GM10266 (cell line): ENCODE data around the gene PIP4K2C.

Source experiments
- DNase-seq: peaks from one replicate; pipeline ENCODE4 v3.0.0; 2012; ENCODE audit errors: extremely low spot score
- TF ChIP-seq, protein P1 (sequence below): IDR thresholded peaks from 2 replicates; pipeline ENCODE4 v1.5.1; 2012; ENCODE audit warnings: mild to moderate bottlenecking, low read depth; ENCODE audit not compliant: control insufficient read depth, insufficient read depth; ENCODE audit errors: missing control alignments

Gene PIP4K2C

DNA sequence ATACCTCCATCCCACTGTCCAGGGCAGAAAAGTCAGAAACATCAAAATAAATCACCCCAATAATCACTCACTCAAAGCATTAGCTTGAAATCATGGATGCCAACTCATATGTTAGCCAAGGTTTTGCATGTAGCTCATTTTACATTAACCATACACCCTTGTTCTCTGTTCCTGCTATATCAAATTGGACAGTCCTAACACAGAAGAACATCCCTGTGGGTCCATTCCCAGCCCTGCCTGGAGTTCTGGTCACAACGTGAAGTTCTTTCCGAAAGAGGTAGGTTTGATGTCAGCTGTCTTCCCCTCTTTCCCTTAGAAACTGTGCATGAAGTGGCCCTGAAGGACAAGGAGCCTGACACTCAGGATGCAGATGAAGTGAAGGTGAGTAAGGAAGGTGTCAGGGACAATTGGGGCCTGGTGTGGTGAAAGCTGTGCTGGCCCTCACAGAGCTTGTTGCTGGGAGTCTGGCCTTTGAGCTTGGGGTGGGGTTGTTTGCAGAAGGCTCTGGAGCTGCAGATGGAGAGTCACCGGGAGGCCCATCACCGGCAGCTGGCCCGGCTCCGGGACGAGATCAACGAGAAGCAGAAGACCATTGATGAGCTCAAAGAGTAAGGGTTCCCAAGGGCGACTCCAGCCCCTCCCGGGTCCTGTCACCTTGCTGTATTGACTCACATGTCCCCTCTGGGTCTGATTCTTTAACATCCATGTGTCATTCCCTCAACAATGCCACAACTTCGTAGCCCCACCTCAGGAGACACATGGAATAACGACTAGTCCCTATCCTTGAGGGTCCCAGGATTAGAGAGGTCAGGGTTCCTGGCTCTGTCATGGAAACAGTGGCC lies 15.0 kb upstream of the PIP4K2C start:
- DNase-seq: no peak
- TF ChIP-seq, protein P1, sequence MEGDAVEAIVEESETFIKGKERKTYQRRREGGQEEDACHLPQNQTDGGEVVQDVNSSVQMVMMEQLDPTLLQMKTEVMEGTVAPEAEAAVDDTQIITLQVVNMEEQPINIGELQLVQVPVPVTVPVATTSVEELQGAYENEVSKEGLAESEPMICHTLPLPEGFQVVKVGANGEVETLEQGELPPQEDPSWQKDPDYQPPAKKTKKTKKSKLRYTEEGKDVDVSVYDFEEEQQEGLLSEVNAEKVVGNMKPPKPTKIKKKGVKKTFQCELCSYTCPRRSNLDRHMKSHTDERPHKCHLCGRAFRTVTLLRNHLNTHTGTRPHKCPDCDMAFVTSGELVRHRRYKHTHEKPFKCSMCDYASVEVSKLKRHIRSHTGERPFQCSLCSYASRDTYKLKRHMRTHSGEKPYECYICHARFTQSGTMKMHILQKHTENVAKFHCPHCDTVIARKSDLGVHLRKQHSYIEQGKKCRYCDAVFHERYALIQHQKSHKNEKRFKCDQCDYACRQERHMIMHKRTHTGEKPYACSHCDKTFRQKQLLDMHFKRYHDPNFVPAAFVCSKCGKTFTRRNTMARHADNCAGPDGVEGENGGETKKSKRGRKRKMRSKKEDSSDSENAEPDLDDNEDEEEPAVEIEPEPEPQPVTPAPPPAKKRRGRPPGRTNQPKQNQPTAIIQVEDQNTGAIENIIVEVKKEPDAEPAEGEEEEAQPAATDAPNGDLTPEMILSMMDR: no peak

DNA sequence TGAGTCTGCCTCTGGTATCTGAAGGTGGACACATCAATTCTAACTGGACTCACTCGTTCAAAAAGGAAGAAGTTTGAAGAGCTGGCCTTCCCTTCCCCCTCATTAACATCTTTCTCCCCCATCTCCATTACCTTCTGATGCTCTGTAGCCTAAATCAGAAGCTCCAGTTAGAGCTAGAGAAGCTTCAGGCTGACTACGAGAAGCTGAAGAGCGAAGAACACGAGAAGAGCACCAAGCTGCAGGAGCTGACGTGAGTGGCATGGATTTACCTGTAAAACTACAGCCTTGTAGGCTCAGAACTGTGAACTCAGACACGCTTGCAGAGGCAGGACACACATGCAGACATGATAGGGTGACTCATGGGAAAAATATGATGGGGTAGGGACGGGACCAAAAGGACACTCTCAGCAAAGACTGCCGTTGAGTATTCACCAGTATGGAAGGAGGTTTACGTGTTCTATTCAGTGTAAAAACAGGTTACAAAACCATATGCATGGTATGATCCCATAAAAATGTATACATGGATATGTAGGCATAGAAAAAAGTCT lies 14.3 kb upstream of the PIP4K2C start:
- TF ChIP-seq, protein P1: no peak
- no peak for DNase-seq

DNA sequence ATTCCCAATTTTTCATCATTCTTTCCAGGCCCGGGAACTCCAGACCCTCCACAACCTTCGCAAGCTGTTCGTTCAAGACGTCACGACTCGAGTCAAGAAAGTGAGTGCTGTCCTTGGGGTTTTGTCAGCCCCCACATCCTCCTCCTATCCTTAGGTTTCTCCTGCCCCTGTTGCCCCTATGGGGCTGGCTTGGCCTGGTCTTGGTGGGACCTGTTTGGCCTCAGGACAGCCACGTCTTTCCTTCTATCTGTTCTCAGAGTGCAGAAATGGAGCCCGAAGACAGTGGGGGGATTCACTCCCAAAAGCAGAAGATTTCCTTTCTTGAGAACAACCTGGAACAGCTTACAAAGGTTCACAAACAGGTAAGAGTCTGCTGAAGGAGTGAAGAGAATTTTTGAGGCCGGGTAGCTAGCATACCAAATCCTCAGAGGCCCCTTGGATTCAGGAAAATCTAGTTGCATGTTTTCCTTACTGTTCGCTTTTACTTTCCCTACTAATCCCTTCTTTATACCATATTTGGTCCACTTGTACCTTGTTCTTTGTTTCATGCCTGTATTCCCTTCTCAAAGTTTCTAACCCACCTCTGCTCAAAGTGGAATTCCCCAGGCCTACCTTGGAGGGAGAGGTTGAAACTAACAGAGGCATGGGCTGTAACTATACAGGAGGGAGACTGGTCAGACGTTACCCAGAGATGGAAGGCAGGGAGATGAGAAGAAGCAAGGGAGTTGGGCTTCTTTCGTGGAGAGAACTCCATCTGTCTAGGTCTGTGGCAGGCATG lies 12.8 kb upstream of the PIP4K2C start:
- no peak for DNase-seq
- TF ChIP-seq, protein P1: no peak

DNA sequence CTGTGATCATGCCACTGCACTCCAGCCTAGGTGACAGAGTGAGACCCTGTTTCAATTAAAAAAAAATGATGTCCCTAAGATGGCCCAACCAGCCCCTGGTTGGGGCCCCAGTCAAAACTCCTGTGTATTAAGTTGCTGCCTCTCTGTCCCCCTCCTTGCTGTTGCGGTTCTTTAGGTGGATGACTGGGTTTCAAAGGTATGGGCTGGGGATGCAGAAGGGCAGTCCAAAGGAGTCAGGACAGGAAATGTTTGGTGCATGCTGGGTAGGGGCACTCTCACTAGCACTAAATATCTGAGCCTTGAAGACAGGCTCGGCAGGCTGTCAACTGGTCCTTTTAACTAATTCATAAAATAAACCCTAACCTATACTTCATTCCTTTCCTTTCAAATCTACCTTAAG lies 12.0 kb upstream of the PIP4K2C start:
- TF ChIP-seq, protein P1: no peak
- DNase-seq: no peak

DNA sequence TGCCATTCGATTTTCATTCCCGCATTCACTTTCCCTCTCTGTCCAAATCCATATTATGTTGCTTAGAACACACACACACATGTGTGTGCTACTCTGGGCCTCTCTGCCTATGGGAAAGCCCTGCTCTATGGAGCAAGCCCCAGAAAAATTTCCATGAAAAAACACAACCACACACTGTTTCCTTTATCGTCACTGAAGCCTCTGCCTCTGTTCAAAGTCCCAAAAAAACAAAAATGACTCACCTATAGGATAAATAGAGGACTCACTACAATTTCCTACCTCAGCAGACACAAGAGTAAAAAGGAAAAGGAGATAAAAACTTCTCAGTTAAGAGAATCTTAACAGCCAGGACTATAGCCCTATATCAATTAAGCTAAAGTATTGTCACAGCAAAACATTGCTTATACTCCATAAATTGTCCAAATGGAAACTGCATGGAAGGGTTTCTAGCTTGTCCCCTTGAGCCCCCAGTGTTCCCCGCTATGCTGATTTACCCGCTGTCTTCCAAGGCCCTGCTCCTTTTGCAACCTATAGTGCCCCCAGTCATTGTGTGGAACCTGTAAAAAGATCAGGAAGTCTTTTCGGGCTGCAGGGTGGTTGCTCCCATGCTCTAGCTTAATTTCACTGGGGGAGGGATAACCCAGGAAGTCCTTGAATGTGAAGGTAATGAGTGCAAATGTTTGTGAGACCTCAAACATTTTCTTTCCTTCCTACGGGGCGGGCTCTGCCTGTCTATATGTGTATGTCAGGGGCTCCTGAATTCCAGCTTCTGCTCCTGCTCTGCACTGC lies 11.1 kb upstream of the PIP4K2C start:
- TF ChIP-seq, protein P1: no peak
- no peak for DNase-seq

DNA sequence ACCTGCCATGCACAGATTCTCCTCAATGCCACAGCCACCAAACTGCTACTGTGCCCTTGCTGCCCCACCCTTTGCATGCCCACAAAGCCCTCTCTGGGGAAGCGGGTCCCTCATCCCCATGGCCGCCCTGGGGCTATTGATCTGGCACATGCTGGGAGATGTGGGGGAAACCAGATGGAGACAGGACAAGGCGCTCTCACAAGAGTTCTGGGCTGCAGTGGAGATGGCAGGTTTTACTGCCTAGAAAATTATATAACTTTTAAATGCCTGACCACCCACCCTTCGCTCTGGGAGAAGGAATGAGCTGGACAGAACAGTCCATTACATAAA lies 10.6 kb upstream of the PIP4K2C start:
- no peak for DNase-seq
- TF ChIP-seq, protein P1: no peak

DNA sequence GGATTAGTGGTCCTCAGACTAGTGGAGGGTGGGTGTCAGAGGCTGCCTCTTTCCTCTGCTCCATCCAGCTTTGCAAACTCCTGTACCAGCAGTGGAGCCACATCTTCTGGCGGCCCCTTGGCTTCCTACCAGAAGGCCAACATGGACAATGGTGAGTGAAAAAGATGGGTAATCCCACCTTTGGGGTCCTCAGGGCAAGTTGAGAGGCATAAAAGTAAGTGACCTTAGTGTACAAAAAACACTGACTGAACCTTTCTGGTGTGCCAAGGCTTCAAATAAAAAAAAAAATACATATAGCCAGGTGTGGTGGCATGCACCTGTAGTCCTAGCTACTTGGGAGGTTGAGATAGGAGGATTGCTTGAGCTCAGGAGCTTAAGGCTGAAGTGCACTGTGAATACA lies 9.2 kb upstream of the PIP4K2C start:
- TF ChIP-seq, protein P1: no peak
- DNase-seq: no peak
